B cell (primary cell): ENCODE measurements around the gene EEPD1.

Experiments used
- CTCF ChIP-seq: fragments of 200-600 bp; IDR thresholded peaks from one replicate; pipeline ENCODE4 v1.8.0; 2022; ENCODE audit warnings: antibody characterized with exemption, mild to moderate bottlenecking
- EZH2 ChIP-seq: IDR thresholded peaks from 2 replicates; pipeline ENCODE4 v1.6.1; 2012; ENCODE audit warnings: borderline replicate concordance, low read depth, mild to moderate bottlenecking, moderate library complexity, low read length; ENCODE audit not compliant: insufficient read depth, poor library complexity, severe bottlenecking

- TF ChIP-seq CTCF (no peak), EZH2 (no peak)
These were observed 49.1 kb upstream of the EEPD1 start for GRCh38 chr7:36103837-36104561.
